Measurements from ENCODE around the gene GNRH2.

GRCh38 chr20:3045042-3045815 is 1.8 kb downstream of the GNRH2 start:
- TF ChIP-seq CTCF (conservative IDR thresholded peaks at IDR 0.05 in 1 of 2, IDR thresholded peaks at IDR 0.05 in 1 of 2; ENCODE audit: low read depth in 1 of 2, low read length in 2 of 2) (no peak), EZH2 (IDR thresholded peaks at IDR 0.05; ENCODE audit: low read length, missing control alignments) (no peak)
